ENCODE results near the gene HMHB1.

The HMHB1 gene

DNA sequence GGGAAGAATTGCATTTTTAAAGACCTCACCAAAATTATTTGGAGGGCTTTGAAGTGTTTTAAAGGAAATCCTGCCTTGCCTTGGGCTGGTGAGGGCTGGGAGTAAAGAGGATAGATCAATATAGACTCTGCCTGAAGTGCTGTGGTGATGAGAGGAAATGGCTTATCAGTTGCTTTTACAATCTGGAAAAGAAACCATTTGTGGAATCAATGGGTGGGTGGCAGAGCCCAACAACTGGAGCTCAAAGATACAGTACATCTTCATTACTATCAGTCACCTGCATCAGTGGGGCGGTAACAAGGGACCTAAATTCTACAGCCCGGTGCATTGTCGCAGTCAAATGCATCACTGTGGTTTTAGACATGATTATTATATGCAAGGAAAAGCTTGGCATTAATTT, 41.5 kb upstream of the HMHB1 start:
- no peaks in the 10 kb centered on the region for H3K36me3 ChIP-seq (replicated peaks; ENCODE audit: low read depth, low read length)
- no peak overlapping the region for H3K9ac ChIP-seq (ENCODE audit: low read length)
- H3K4me1 ChIP-seq (ENCODE audit: low read length): peaks cover 7% of the 10 kb centered on the region
- no peak overlapping the region for H2AFZ ChIP-seq (ENCODE audit: low read depth, low read length)
- no peak overlapping the region for H3K27ac ChIP-seq (ENCODE audit: low read length)
- no peak for TF ChIP-seq CTCF (IDR thresholded peaks at IDR 0.05; ENCODE audit: low read depth, low read length)
- no peak for TF ChIP-seq EZH2phosphoT487 (IDR thresholded peaks at IDR 0.05; ENCODE audit: low read depth)
- H3K4me2 ChIP-seq (ENCODE audit: low read length): no peak overlapping the region
- H3K9me3 ChIP-seq (ENCODE audit: insufficient read depth, low read length): no peaks in the 10 kb centered on the region
- H4K20me1 ChIP-seq (ENCODE audit: insufficient read depth, low read length): no peaks in the 10 kb centered on the region
- no peak overlapping the region for H3K4me3 ChIP-seq (ENCODE audit: low read length)
- H3K79me2 ChIP-seq (ENCODE audit: low read length): no peaks in the 10 kb centered on the region
- no peaks in the 10 kb centered on the region for H3K27me3 ChIP-seq (ENCODE audit: low read depth, low read length)

- H3K9ac ChIP-seq (ENCODE audit: low read length): no peak overlapping the region
- H4K20me1 ChIP-seq (ENCODE audit: insufficient read depth, low read length): no peaks in the 10 kb centered on the region
- H3K9me3 ChIP-seq (ENCODE audit: insufficient read depth, low read length): no peaks in the 10 kb centered on the region
- TF ChIP-seq CTCF (IDR thresholded peaks at IDR 0.05; ENCODE audit: low read depth, low read length) (no peak), EZH2phosphoT487 (IDR thresholded peaks at IDR 0.05; ENCODE audit: low read depth) (no peak)
- H3K4me3 ChIP-seq (ENCODE audit: low read length): no peak overlapping the region
- H3K4me2 ChIP-seq (ENCODE audit: low read length): no peak overlapping the region
- no peak overlapping the region for H3K27ac ChIP-seq (ENCODE audit: low read length)
- no peaks in the 10 kb centered on the region for H3K27me3 ChIP-seq (ENCODE audit: low read depth, low read length)
- H2AFZ ChIP-seq (ENCODE audit: low read depth, low read length): no peak overlapping the region
- H3K36me3 ChIP-seq (replicated peaks; ENCODE audit: low read depth, low read length): no peaks in the 10 kb centered on the region
- peaks cover 8% of the 10 kb centered on the region for H3K4me1 ChIP-seq (ENCODE audit: low read length)
- H3K79me2 ChIP-seq (ENCODE audit: low read length): no peaks in the 10 kb centered on the region
These were observed 40.8 kb upstream of the HMHB1 start for GRCh38 chr5:143771189-143771588.

DNA sequence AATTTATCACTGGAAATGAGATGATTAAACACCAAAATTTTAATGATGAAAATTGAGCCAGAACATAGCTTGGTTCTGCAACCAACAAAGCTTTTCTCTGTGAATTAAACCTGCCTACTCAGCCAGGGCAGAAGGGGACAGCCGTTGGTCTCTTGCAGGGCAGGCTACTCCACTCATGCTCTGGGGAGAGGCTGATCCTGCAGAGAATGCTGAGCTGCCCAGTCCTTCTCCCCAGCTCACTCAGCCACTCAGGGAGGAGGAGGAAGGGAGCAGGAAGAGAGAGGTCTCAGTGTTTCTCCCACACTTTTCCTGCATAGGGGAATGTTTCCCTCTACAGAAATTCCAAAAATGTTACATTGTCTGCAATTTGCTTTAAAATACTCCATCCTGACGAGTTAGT, 40.4 kb upstream of the HMHB1 start:
- Histone ChIP-seq H3K4me2 (ENCODE audit: low read length) (no peak overlapping the region), H4K20me1 (ENCODE audit: insufficient read depth, low read length) (no peaks in the 10 kb centered on the region), H3K27me3 (ENCODE audit: low read depth, low read length) (no peaks in the 10 kb centered on the region), H3K79me2 (ENCODE audit: low read length) (no peaks in the 10 kb centered on the region), H2AFZ (ENCODE audit: low read depth, low read length) (no peak overlapping the region), H3K4me3 (ENCODE audit: low read length) (no peak overlapping the region), H3K9me3 (ENCODE audit: insufficient read depth, low read length) (no peaks in the 10 kb centered on the region), H3K36me3 (replicated peaks; ENCODE audit: low read depth, low read length) (no peaks in the 10 kb centered on the region), H3K27ac (ENCODE audit: low read length) (no peak overlapping the region), H3K9ac (ENCODE audit: low read length) (no peak overlapping the region), H3K4me1 (ENCODE audit: low read length) (peaks cover 8% of the 10 kb centered on the region)
- TF ChIP-seq CTCF (IDR thresholded peaks at IDR 0.05; ENCODE audit: low read depth, low read length): no peak
- TF ChIP-seq EZH2phosphoT487 (IDR thresholded peaks at IDR 0.05; ENCODE audit: low read depth): no peak

DNA sequence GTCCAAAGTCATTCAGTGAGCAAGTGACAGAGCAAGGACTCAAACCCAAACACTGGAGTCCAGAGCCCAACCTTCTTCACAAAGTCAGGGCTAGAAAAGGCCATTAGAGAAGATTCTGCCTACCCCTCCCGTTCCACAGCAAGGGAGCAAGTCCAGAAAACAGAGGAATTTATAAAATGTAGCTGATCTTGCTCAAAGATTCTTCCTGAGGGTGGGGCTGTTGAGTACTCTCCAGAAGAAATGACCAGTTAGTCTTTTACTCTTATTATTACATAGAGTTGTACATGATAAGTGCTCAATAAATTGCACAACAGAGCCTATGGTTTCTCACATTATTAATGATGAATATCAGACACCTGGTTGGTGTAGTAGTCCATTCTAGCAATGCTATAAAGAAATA, 39.3 kb upstream of the HMHB1 start:
- no peak overlapping the region for H3K9ac ChIP-seq (ENCODE audit: low read length)
- no peaks in the 10 kb centered on the region for H4K20me1 ChIP-seq (ENCODE audit: insufficient read depth, low read length)
- H3K79me2 ChIP-seq (ENCODE audit: low read length): no peaks in the 10 kb centered on the region
- peaks cover 8% of the 10 kb centered on the region for H3K4me1 ChIP-seq (ENCODE audit: low read length)
- H3K27me3 ChIP-seq (ENCODE audit: low read depth, low read length): no peaks in the 10 kb centered on the region
- TF ChIP-seq CTCF (IDR thresholded peaks at IDR 0.05; ENCODE audit: low read depth, low read length): no peak
- TF ChIP-seq EZH2phosphoT487 (IDR thresholded peaks at IDR 0.05; ENCODE audit: low read depth): no peak
- H3K4me3 ChIP-seq (ENCODE audit: low read length): no peak overlapping the region
- H3K27ac ChIP-seq (ENCODE audit: low read length): no peak overlapping the region
- H3K36me3 ChIP-seq (replicated peaks; ENCODE audit: low read depth, low read length): no peaks in the 10 kb centered on the region
- H3K9me3 ChIP-seq (ENCODE audit: insufficient read depth, low read length): no peaks in the 10 kb centered on the region
- H2AFZ ChIP-seq (ENCODE audit: low read depth, low read length): no peak overlapping the region
- no peak overlapping the region for H3K4me2 ChIP-seq (ENCODE audit: low read length)
